Measurements from ENCODE around the gene RAD50.

GRCh38 chr5:132528021-132528420 lies 28.8 kb upstream of the RAD50 start:
- no peak for TF ChIP-seq EZH2phosphoT487 (IDR thresholded peaks at IDR 0.05)
- no peak for TF ChIP-seq EZH2 (IDR thresholded peaks at IDR 0.05)
